ENCODE data around the gene ASPDH.

ASPDH gene

DNA sequence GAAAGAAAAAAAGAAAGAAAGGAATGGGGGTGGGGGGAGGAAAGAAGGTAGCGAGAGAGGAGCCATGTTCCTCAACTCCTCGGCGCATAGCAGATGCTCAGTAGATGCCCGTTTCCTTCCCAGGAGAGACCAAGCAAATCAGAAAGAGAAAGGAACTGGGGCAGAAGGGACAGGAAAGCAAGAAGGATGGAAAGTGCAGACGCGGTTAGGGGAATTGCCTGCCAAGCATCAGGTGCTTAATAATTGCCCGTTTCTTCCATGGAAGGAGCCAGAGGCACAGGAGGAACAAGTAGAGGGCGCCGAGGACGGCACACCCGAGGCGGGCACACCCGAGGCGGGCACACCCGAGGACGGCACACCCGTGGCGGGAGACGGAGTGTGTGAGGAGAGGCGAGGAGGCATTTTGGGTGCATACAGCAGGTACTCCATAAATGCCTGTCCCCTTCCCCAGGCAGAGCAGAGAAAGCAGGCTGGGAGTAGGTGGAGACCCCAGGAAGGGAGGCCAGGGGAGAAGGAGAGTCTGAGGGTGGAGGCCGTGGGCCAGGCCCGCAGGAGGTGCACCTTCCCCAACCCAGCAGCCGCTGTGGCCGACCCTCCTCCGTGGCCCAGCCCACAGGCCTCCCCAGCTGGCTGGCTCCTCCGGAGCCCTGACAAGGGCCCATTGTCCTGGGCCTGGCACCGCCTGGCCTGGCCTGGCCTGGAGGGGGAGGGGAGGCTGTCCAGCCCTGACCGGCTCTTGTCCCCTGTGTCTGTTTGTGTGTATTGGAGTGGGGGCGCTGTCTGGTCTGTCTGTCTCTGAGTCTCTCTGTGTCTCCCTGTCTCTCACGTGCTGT is 17.3 kb downstream of the ASPDH start:
- DNase-seq (ENCODE audit: low spot score): peak; percentile 25

DNA sequence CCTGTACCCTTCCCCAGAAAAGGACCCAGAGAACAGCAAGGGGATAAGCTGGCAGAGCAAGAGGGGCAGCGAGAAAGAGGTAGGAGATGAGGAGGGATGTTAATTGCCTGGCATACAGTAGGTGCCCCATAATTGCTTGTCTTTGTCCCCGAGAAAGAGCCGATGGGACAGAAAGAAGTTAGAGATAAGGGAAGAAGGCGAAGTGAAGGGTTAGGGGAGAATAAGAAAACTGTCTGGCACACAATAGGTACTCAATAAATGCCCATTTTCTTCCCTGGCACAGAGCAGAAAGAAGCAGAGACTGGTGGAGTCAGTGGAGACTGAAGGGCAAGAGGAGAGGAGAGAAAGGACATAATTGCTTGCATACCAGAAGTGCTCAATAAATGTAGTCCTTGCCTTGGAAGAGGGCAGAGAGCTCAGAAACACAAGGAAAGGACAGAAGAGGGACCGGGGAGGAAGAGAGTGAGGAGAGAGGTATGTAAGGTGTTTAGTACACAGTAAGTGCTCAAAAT is 18.6 kb downstream of the ASPDH start:
- DNase-seq (ENCODE audit: low spot score): no peak

GRCh38 chr19:50494186-50495019 is 19.3 kb downstream of the ASPDH start:
- DNase-seq (ENCODE audit: low spot score): no peak

DNA sequence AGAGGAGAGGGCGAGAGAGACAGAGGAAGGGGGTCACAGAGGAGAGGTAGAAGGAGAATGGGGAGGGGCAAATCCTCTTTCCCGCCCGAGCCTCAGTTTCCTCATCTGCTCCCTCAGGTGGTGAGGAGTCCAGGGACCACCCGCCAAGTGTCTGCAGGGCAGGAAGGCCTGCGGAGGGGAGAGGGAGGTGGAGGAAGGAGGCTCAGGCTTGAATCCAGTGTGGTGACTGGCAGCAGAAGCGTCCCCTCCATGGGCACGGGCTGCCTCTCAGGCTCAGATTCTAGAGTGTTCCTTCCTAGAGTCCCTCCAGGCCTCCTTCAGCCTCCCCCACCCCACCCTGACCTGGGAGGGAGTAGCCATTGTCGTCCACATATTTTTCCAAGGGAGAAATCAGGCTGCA is 20.5 kb downstream of the ASPDH start:
- DNase-seq (ENCODE audit: low spot score): no peak

DNA sequence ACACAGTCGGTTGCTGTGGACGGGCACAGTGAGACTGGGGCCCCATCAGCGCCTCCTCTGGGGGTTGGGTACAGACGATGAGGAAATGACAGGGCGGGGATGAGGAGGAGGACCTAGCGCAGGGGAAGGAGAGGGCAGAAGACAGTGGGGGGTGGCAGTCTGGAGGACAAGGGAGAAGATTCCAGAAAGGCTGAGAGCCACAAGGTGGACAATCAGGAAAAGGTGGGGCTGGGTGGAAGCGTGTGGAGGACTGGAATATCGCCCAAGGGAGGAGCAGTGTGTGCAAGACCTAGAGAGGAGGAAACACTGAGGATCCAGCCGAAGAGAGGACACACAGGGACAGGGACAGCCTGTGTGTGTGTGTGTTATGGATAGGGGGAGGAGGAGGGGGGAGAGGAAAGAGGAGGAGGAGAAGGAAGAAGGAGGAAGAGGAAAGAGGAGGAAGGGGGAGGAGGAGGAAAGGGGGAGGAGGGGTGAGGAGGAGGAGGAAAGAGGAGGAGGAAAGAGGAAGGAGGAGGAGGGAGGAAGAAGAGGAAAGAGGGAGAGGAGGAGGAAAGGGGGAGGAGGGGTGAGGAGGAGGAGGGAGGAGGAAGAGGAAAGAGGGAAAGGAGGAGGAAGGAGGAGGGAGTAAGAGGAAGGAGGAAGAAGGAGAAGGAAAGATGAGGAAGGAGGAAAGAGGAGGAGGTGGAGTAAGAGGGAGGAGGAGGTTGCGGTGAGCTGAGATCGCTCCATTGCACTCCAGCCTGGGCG is 21.2 kb downstream of the ASPDH start:
- no peak for DNase-seq (ENCODE audit: low spot score)

GRCh38 chr19:50490991-50491472 is 22.7 kb downstream of the ASPDH start:
- DNase-seq (ENCODE audit: low spot score): no peak

DNA sequence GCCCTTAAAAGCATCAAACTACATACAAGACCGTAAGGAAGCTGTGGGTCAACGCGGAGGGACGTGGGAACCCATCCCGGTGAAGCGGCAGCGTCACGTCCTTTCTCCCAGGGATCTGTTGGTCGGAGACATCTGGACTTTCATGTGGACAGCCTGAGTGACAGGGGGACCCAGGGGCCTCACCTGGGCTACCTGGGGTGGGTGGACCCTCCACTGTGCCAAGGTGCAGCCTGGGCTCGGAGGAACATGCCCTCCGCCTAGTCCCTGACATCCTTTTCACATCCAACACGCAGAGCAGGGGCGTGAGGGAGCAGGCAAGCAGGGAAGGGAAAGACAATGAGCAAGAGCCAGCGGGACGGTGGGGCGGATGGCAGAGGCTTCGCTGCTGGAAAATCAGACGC is 23.3 kb downstream of the ASPDH start:
- DNase-seq (ENCODE audit: low spot score): no peak

DNA sequence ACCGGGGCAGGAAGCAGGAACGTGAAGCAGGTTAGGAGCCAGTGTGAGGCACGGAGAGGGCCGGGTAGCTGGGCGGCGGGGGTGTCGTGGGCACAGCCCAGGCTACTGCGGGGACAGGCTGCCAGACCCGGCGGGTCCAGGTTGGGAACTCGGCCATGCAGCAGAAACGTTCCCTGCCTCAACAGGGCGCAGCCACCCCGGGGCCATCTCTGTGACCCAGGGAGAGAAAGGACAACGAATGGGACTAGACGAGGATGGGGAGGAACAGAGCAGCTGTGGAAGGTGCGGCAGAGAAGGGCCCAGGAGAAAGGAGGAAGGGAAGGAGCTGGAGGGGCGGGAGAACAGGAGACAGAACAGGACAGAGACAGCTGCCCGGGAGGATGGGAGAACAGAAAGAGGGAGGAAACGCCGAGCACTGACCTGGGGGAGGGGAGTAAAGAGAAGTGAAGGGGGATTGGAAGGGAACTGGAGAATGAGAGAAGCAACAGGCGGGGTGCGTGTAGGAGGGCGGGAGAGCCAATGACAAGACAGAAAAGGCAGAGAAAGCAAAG is 24.2 kb downstream of the ASPDH start:
- DNase-seq (ENCODE audit: low spot score): no peak

DNA sequence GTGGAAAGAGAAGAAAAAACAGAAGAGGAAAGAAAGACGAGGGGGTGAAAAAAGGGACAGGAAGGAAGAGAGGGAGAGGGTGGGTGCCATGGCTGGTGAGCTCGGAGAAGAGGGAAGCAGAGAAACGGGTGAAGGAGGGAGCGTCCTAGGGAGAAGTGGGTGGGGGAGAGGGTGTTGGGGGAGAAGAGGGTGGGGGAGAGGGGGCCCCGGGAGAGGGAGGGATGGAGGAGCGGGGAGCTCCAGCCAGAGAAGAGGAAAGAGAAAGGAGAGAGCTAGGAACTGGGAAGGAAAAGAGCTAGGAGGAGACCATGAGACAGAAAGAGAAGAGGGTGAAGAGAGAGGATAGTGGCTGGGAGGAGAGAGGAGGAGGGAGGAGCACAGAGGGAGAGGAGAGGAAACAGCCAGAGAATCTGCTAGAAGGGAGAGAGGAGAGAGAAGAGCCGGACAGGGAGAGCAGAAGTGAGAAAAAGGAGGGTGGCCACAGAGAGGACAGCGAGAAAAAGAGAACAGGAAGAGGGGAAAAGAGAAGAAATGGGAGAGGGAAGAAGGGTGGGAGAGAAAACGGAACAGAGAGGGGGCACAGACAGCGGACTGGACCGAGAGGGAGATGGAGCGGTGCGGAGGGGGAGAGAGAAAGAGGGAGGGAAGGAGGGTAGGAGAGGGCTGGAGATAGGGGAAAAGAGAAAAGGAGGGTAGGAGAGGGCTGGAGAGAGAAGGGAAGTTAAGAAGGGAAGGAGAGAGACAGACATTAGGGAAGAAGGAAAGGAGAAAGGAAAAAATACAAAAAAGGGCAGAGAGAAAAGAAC is 25.1 kb downstream of the ASPDH start:
- no peak for DNase-seq (ENCODE audit: low spot score)

- peak; percentile 77 for DNase-seq (ENCODE audit: low spot score)
These were observed 26.7 kb downstream of the ASPDH start for GRCh38 chr19:50486823-50487515.

- no peak for DNase-seq (ENCODE audit: low spot score)
These were observed 28.3 kb downstream of the ASPDH start for GRCh38 chr19:50485284-50485955.

GRCh38 chr19:50482916-50483315 is 30.8 kb downstream of the ASPDH start:
- no peak for DNase-seq (ENCODE audit: low spot score)

- no peak for DNase-seq (ENCODE audit: low spot score)
These were observed 31.4 kb downstream of the ASPDH start for GRCh38 chr19:50482271-50482855.

GRCh38 chr19:50481351-50482149 is 32.2 kb downstream of the ASPDH start:
- DNase-seq (ENCODE audit: low spot score): no peak

DNA sequence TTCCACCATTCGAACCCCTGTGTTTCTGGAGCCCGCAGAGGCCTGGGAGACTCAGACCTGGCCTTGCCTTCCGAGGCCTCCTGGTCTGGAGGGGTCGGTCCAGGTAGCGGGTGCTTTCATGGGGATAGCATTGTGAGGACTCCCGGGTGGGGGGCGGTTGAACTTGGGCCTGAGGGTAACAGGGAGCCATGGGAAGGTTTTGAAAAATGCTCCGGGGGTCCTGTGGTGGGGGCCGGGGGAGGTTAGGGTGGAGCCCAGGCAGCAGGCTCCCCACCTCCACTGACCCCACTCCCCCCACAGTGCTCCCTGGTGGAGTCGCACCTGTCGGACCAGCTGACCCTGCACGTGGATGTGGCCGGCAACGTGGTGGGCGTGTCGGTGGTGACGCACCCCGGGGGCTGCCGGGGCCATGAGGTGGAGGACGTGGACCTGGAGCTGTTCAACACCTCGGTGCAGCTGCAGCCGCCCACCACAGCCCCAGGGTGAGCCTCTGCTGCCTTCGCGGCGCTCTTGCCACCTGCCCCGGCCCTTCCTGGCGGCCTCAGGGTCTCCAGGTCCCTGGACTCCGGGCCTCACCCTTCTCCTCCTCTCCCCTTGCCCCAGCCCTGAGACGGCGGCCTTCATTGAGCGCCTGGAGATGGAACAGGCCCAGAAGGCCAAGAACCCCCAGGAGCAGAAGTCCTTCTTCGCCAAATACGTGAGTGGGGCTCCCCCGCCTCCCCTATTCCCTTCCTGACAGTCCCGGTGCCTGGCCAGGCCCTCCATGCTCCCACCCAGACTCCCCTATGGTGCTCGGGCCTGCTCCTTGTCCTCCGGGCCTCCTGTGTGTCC is 33.2 kb downstream of the ASPDH start:
- no peak for DNase-seq (ENCODE audit: low spot score)

GRCh38 chr19:50479761-50480251 is 33.9 kb downstream of the ASPDH start:
- no peak for DNase-seq (ENCODE audit: low spot score)
